Hippocampal formation (tissue), 2 donors: ENCODE measurements around the gene P2RX6.
A peak's percentile ranks its signal among the peaks of the same experiment; 100 is the strongest.
"Not testable (repeated sequence)": the region's sequence is repeated elsewhere in the genome, so short reads cannot be mapped to it uniquely, and the experiment has no call there.

Source experiments
- DNase-seq, 2 donors: peaks; one replicate each; lab custom pipeline; 2025; lab: John Stamatoyannopoulos, UW

Gene P2RX6

GRCh38 chr22:21031545-21032036, 16.6 kb downstream of the P2RX6 start:
- DNase-seq = no peak

GRCh38 chr22:21032037-21032867, 17.3 kb downstream of the P2RX6 start, which contains the start of gene SLC7A4:
Gene SLC7A4, minus strand, starts transcription at chr22:21032561. Its CDS starts 749 bp downstream, at chr22:21031812.
- no peak for DNase-seq

GRCh38 chr22:21032868-21033688, 18.1 kb downstream of the P2RX6 start:
- DNase-seq = no peak

- no peak for DNase-seq
Observed at GRCh38 chr22:21033895-21034294, 18.9 kb downstream of the P2RX6 start.

DNA sequence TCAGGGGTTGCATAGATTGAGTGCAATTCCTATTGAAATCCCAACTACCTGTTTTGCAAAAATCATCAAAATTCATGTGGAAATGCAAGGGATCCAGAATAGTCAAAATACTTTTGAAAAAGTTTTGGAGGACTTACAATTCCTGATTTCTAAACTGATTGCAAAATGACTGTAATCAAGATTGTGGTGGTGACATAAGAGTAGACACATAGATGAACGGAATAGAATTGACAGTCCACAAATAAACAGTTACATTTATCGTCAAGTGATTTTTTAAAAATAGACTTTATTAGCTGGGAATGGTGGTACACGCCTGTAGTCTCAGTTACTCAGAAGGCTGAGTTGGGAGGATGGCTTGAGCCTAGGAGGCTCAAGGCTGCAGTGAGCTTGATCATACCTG, 20.0 kb downstream of the P2RX6 start:
- no peak for DNase-seq

DNA sequence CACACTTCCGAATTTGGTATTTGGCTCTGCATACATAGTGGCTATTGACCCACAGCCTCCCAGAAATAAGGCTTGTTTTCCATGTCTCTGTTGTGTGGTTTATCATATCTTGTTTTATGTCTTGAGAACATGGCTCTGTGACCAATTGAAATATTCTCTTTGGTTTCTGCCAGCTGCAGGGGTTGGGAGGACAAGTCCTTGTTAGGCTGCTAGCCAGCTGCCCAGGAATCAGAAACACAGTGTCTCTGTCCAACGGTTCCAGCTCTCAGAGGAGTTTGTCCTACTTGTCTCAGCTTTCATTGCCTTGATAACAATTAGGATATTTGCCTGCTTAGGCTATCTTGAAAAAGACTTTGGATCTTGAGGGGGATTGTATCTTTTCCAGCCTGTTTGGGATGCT, 23.4 kb downstream of the P2RX6 start:
- DNase-seq = no peak

DNA sequence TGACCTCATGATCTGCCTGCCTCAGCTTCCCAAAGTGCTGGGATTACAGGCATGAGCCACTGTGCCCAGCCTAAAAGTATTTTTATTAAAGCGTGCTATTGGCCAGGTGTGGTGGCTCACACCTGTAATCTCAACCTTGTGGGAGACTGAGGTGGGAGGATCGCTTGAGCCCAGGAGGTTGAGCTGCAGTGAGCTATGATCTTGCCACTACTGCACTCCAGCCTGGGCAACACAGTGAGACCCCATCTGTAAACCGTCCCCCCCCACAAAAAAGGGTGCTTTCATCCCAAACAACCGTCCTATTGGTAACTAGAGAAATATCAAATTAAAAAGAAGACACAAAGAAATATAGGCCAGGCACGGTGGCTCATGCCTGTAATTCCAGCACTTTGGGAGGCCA, 24.2 kb downstream of the P2RX6 start:
- DNase-seq = not testable (repeated sequence)

- DNase-seq = no peak
Observed at GRCh38 chr22:21041937-21042336, 27.0 kb downstream of the P2RX6 start.

- no peak for DNase-seq
Observed at GRCh38 chr22:21042978-21043859, 28.3 kb downstream of the P2RX6 start.

DNA sequence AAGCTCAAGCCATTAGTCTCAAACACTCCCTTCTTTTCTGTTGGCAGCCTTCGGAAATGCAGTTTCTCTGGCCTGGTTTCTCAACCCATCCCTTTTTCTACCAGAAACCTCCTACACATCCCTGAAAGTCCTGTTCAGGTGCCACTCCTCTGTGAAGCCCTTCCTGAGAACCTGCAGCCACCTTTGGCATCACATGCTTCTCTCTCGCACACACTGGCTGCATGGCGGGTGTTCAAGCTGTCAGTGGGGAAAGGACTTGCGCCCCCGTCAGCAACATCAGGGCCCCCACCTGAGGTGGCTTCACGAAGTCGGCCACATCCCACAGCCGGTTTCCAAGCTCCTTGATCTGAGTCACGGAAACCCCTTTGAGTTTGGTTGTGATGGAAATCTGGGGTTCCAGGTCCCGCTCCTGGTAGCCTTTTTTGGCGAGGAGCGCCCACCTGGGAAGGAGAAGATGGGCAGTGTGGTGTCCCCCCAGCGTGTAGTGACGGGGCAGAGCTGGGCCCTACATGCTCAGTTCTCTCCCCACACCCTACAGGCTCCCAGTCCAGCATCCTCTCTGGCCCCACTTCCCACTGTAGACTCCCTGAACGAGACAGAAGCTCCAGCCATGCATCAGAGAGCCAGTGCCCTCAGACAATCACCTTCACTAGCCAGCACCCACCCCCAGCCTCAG, 29.0 kb downstream of the P2RX6 start:
- DNase-seq = no peak

DNA sequence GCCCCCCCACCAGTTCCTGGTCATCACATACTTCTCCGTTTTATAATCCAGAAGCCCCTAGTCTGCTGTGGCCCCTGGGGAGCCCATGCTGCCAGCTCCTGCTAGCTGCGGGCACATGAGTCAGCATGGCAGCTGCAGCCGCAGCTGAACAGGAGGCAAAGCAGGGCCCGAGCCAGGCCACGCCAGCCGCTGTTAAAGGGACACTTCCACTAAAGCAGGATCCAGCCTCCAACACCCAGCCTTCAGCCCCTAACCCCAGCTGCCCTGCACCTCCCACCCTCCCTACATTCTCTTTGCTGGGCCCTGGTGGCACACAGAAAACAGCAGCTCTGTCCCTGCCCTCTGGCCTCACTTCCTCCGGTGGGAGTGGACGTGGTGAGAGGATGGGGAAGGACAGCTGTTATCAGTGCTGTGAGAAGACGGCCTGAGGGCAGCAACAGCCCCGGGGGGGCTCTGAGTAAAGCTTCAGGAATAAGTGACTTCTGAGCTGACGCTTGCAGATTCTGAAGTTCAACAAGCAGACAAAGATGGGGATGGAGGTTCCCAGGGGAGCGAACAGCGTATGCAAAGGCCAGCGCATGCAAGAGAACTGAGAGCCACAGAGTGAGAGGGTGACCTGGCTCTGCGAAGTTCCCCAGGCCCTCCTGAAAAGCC, 30.1 kb downstream of the P2RX6 start:
- no peak for DNase-seq

DNA sequence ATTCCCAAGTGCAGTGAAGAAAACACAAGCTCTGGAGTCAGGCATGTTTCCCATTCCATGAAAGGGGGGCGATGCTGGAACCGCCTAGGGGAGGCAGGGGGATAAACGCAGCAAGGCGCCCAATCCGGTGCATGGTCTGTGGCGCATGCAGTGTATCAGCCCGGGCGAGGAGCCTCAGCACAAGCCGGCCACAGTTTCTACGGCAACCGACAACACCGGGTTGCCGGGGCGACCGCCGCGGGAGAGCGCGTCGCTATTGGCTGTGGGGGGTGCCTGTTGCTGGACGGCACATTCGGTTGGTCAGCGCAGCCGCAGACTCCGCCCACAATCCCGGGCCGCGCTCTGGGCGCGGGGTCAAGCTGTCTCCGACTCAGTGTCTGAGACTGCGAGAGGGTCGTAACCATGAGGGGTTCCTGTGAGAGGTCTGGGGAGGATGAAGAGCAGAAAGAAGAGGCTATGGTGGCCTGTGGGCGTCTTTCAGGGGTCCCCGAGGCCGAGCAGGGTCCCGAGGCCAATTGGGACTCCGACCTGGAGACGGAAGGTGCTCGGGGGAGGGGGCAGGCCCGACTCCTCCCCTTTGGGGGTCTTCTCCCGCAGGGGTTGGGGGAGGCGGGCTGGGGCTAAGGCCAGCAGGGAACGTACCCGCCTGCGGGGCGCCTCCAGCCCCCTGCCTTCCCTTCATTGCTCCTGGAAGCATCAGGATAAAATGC, 30.8 kb downstream of the P2RX6 start, which contains the start of gene LRRC74B:
Gene LRRC74B, plus strand, starts transcription at position 362 of the 710 bp plus-strand sequence. Its CDS starts 41 bp downstream, at position 403.
- DNase-seq = peak; percentile 75 to 83

- no peak for DNase-seq
Observed at GRCh38 chr22:21047035-21047661, 32.2 kb downstream of the P2RX6 start.

GRCh38 chr22:21047730-21048129, 32.8 kb downstream of the P2RX6 start:
- DNase-seq = no peak

GRCh38 chr22:21048448-21048847, 33.5 kb downstream of the P2RX6 start:
- DNase-seq = not testable (repeated sequence)

- not testable (repeated sequence) for DNase-seq
Observed at GRCh38 chr22:21048965-21049364, 34.0 kb downstream of the P2RX6 start.

DNA sequence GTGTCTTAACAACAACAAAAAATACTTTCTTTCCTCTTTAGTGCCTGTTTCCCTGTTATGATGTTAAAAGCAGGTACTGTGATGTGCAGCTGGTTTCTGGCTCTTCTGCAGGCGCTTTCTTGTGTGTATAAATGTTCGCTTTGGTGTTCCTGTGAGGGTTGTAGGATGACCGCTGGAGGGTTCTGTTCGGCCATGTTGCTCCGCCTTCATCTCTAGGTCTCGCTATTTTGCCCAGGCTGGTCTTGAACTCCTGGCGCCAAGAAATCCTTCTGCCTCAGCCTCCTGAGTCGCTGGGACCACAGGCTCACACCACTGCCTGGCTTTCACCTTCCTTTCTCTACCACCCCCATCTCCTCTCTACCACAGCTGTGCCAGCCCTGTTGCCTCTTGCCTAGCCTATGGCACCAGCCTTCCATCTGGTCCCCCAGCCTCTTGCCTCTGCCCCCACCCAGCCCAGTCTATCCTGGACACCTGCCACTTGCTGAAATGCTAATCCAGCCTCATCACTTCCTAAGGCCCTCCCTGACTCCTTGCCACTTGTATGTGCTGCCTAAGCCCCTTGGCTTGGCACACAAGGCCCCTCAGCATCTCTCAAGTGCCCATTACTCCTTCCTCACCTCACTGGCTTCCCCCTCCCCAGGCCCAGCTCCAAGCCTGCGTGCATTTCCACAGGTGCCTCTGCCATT, 36.3 kb downstream of the P2RX6 start:
- no peak for DNase-seq

DNA sequence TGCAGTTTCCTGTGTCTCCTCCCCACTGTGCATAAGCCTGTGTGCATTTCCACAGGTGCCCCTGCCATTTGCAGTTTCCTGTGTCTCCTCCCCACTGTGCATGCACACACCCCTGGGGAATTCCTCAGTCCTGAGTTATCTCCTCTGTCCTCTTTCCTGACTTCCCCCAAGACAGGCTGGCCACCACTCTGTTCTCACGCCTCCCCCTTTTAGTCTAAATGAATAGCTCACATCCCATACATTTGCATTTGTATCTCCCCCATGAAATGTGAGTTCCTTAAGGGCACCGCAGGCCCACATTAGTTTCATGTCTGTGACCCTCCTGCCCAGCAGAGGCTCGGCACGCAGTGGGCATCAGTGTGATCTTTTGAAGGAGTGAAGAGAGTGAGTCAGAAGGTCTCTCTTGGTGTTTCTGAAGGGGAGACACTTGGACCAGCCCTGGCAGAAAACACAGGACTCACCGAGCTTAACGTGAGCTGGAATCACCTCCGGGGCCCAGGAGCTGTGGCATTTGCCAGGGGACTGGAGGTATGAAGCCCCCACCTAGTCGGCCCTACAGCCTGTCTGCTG, 37.0 kb downstream of the P2RX6 start:
- no peak for DNase-seq
